SK-N-SH (cell line): Measurements from ENCODE around the gene MAST1. TPM values are rescaled to one million over a fixed set of nuclear protein-coding genes. Genes with fewer than 3 reads are reported as not detected.
"Not testable (repeated sequence)": the region's sequence is repeated elsewhere in the genome, so short reads cannot be mapped to it uniquely, and the experiment has no call there.

Experiments
- CTCF ChIA-PET: fragments of 300-600, 350-600 bp; formaldehyde crosslinking; extraction: SDS; loops from one replicate; lab custom pipeline; 2021; lab: Yijun Ruan, JAX
- POLR2A ChIA-PET: fragments of 350-600 bp; sonication (Branson Sonifier 250); formaldehyde crosslinking; extraction: SDS; loops from one replicate; lab custom pipeline; 2020; ENCODE audit warnings: antibody characterized with exemption, inconsistent platforms; lab: Yijun Ruan, JAX
- DNase-seq: peaks from one replicate; pipeline ENCODE4 v3.0.0; 2012
- H2AFZ ChIP-seq: fragments of 200-600 bp; sonication (generic); 2 replicates; pipeline ENCODE4 v1.8.1; 2016; ENCODE audit warnings: antibody characterized with exemption, mild to moderate bottlenecking, low read depth
- H3F3A ChIP-seq: fragments of 200-600 bp; sonication (generic); replicated peaks from 2 replicates; pipeline ENCODE3; 2016; ENCODE audit warnings: antibody characterized with exemption, mild to moderate bottlenecking; ENCODE audit not compliant: insufficient read depth
- H3K27ac ChIP-seq, 2 experiments: fragments of 200-500 bp in 1 of 2; fragments of 200-600 bp in 1 of 2; sonication (Bioruptor generic) in 1 of 2; sonication (generic), shearing (Covaris generic) in 1 of 2; 2 replicates each; pipeline versions ENCODE4 v1.5.1 to v1.6.1; 2014 to 2016; ENCODE audit warnings: low read depth in 2 of 2, inconsistent platforms in 1 of 2, low read length in 1 of 2, mild to moderate bottlenecking in 1 of 2, mixed read lengths in 1 of 2
- H3K27me3 ChIP-seq: fragments of 200-600 bp; sonication (generic), shearing (Covaris generic); 2 replicates; pipeline ENCODE4 v1.6.1; 2016; ENCODE audit warnings: mixed run types; ENCODE audit not compliant: insufficient read depth
- H3K36me3 ChIP-seq, 2 experiments: fragments of 200-500 bp in 1 of 2; fragments of 200-600 bp in 1 of 2; sonication (Bioruptor generic) in 1 of 2; sonication (generic) in 1 of 2; replicated peaks in 1 of 2; 2 replicates each; pipeline versions ENCODE3 to v1.5.1; 2014 to 2016; ENCODE audit warnings: low read length in 1 of 2, mild to moderate bottlenecking in 1 of 2; ENCODE audit not compliant: insufficient read depth in 2 of 2, control insufficient read depth in 1 of 2
- H3K4me1 ChIP-seq, 2 experiments: fragments of 200-500 bp in 1 of 2; fragments of 200-600 bp in 1 of 2; sonication (Bioruptor generic) in 1 of 2; sonication (generic), shearing (Covaris generic) in 1 of 2; 2 replicates each; pipeline versions ENCODE4 v1.5.1 to v1.6.1; 2014 to 2016; ENCODE audit warnings: low read depth in 1 of 2, low read length in 1 of 2, mixed run types in 1 of 2; ENCODE audit not compliant: insufficient read depth in 2 of 2, control insufficient read depth in 1 of 2
- H3K4me2 ChIP-seq: fragments of 200-600 bp; sonication (generic), shearing (Covaris generic); 2 replicates; pipeline ENCODE4 v1.6.1; 2017; ENCODE audit warnings: mixed run types
- H3K4me3 ChIP-seq, 2 experiments: fragments of 200-500 bp in 1 of 2; fragments of 200-600 bp in 1 of 2; sonication (Bioruptor generic) in 1 of 2; sonication (generic), shearing (Covaris generic) in 1 of 2; 2 replicates each; pipeline versions ENCODE4 v1.5.1 to v1.8.1; 2014 to 2016; ENCODE audit warnings: low read depth in 2 of 2, inconsistent platforms in 1 of 2, low read length in 1 of 2, mild to moderate bottlenecking in 1 of 2, mixed read lengths in 1 of 2, moderate library complexity in 1 of 2
- H3K79me2 ChIP-seq: fragments of 200-600 bp; sonication (generic); 2 replicates; pipeline ENCODE4 v1.8.1; 2017; ENCODE audit warnings: mild to moderate bottlenecking; ENCODE audit not compliant: insufficient read depth
- H3K9ac ChIP-seq: fragments of 200-600 bp; sonication (generic); 2 replicates; pipeline ENCODE4 v1.6.1; 2017; ENCODE audit warnings: mixed run types
- H3K9me2 ChIP-seq: fragments of 200-600 bp; sonication (generic); 2 replicates; pipeline ENCODE4 v1.6.1; 2017; ENCODE audit warnings: mixed run types
- H3K9me3 ChIP-seq: fragments of 200-600 bp; sonication (generic); 2 replicates; pipeline ENCODE4 v1.6.1; 2017; ENCODE audit warnings: mixed run types, mild to moderate bottlenecking, moderate library complexity
- H4K20me1 ChIP-seq: fragments of 200-600 bp; sonication (generic); 2 replicates; pipeline ENCODE4 v1.6.1; 2017; ENCODE audit warnings: mild to moderate bottlenecking, mixed run types; ENCODE audit not compliant: insufficient read depth
- FOSL2 ChIP-seq: IDR thresholded peaks from 2 replicates; pipeline ENCODE4 v1.4.0; 2012; ENCODE audit warnings: low read depth, mild to moderate bottlenecking, moderate library complexity, borderline replicate concordance
- MXI1 ChIP-seq: IDR thresholded peaks from 2 replicates; pipeline ENCODE4 v1.6.1; 2012; ENCODE audit warnings: mild to moderate bottlenecking, low read depth, low read length, improper control_type of control experiment
- REST ChIP-seq: IDR thresholded peaks from 2 replicates; pipeline ENCODE4 v1.6.1; 2012; ENCODE audit warnings: mild to moderate bottlenecking, low read depth, low read length, moderate library complexity
- USF2 ChIP-seq: fragments of 150-350 bp; IDR thresholded peaks from 2 replicates; pipeline ENCODE4 v1.6.1; 2017; ENCODE audit warnings: antibody characterized with exemption, low read length, low read depth, borderline replicate concordance
- ZBTB33 ChIP-seq: IDR thresholded peaks from 2 replicates; pipeline ENCODE4 v1.4.0; 2012; ENCODE audit warnings: low read depth, borderline replicate concordance
- WGBS: methylation state at CpG from one replicate; pipeline ENCODE4 v1.1.6; 2017; ENCODE audit warnings: low lambda C conversion rate; 5-methylcytosine and 5-hydroxymethylcytosine counted together
- polyA plus RNA-seq, 3 experiments: library from polyadenylated mRNA; depleted of rRNA; stranded (reverse); fragments of >200 nt; gene quantifications; 2 replicates each; pipeline ENCODE4 v1.2.3, GENCODE V29; 2012

Gene MAST1
- polyA plus RNA-seq, 1 of the 3 experiments (the other 2 are of a cell fraction): 9.7 TPM

- Histone ChIP-seq H3F3A (peaks cover 12% of the 10 kb centered on the region), H3K9me2 (no peaks in the 10 kb centered on the region), H3K9ac (no peak overlapping the region), H3K4me2 (no peak overlapping the region), H3K79me2 (no peaks in the 10 kb centered on the region), H3K9me3 (no peaks in the 10 kb centered on the region), H4K20me1 (no peaks in the 10 kb centered on the region), H3K27ac (no peak overlapping the region)
- POLR2A ChIA-PET: no interaction called here
- 92% methylated on average over 7 of the region's 11 CpGs for WGBS
- no peak for TF ChIP-seq REST
- TF ChIP-seq, all 33 proteins: peak for 0
- peaks cover 0 to 27% of the 10 kb centered on the region in 2 experiments; a peak in 1 of 4 replicates for H3K4me1 ChIP-seq
- CTCF ChIA-PET: interaction anchor here (0.6 kb wide), 1 partner anchor 42 kb away, joined by 3 read pairs; no protein-coding TSS in a partner anchor
- no peak overlapping the region for H3K4me3 ChIP-seq
- no peak for DNase-seq
- H2AFZ ChIP-seq: no peak overlapping the region
- no peaks in the 10 kb centered on the region for H3K27me3 ChIP-seq
- H3K36me3 ChIP-seq: no peaks in the 10 kb centered on the region
Observed at GRCh38 chr19:12843328-12843727, 5.0 kb downstream of the MAST1 start.

- no peak for DNase-seq
- H3K27me3 ChIP-seq: no peaks in the 10 kb centered on the region
- H3K4me1 ChIP-seq: peaks cover 0 to 25% of the 10 kb centered on the region in 2 experiments; a peak in 1 of 4 replicates
- H3K79me2 ChIP-seq: no peaks in the 10 kb centered on the region
- H3K9ac ChIP-seq: no peak overlapping the region
- 90% methylated on average over 3 of the region's 3 CpGs for WGBS
- no peak overlapping the region for H3K4me3 ChIP-seq
- H3K4me2 ChIP-seq: no peak overlapping the region
- POLR2A ChIA-PET: no interaction called here
- H2AFZ ChIP-seq: no peak overlapping the region
- H3K36me3 ChIP-seq: no peaks in the 10 kb centered on the region
- TF ChIP-seq ZBTB33 (no peak), FOSL2 (no peak), USF2 (no peak), MXI1 (no peak)
- CTCF ChIA-PET: interaction anchor here (0.6 to 1.2 kb wide), 2 partner anchors 36 to 41 kb away, joined by 3 read pairs; no protein-coding TSS in a partner anchor
- H3F3A ChIP-seq: peaks cover 12% of the 10 kb centered on the region
- no peaks in the 10 kb centered on the region for H4K20me1 ChIP-seq
- no peaks in the 10 kb centered on the region for H3K9me2 ChIP-seq
- H3K27ac ChIP-seq: no peak overlapping the region
- H3K9me3 ChIP-seq: no peaks in the 10 kb centered on the region
Observed at GRCh38 chr19:12843999-12844732, 5.9 kb downstream of the MAST1 start.

GRCh38 chr19:12846613-12847012 is 8.3 kb downstream of the MAST1 start:
- not testable (repeated sequence) for H3K9me2 ChIP-seq, H3K4me2 ChIP-seq, H4K20me1 ChIP-seq, H3K36me3 ChIP-seq, DNase-seq, H3F3A ChIP-seq, H3K27ac ChIP-seq, H2AFZ ChIP-seq, H3K9me3 ChIP-seq, H3K4me3 ChIP-seq, H3K4me1 ChIP-seq, H3K9ac ChIP-seq, H3K79me2 ChIP-seq, H3K27me3 ChIP-seq
- CTCF ChIA-PET: interaction anchor here (0.6 to 4.9 kb wide), 29 partner anchors 8 to 169 kb away, joined by 3 to 69 read pairs (median 6); partner anchors contain the start of genes BEST2, DNASE2, JUNB and KLF1
- WGBS: 88% methylated on average over 7 of the region's 7 CpGs
- POLR2A ChIA-PET: interaction anchor here (1.0 to 1.7 kb wide), 2 partner anchors 18 to 55 kb away, joined by 3 to 4 read pairs; no protein-coding TSS in a partner anchor
